ENCODE measurements around the gene CKAP2L. TPM values are rescaled to one million over a fixed set of nuclear protein-coding genes. Genes with fewer than 3 reads are reported as not detected.

The CKAP2L gene
- total RNA-seq, 4 donors from 2014 or later = 1.7 to 9.1 (median 3.2) TPM

DNA sequence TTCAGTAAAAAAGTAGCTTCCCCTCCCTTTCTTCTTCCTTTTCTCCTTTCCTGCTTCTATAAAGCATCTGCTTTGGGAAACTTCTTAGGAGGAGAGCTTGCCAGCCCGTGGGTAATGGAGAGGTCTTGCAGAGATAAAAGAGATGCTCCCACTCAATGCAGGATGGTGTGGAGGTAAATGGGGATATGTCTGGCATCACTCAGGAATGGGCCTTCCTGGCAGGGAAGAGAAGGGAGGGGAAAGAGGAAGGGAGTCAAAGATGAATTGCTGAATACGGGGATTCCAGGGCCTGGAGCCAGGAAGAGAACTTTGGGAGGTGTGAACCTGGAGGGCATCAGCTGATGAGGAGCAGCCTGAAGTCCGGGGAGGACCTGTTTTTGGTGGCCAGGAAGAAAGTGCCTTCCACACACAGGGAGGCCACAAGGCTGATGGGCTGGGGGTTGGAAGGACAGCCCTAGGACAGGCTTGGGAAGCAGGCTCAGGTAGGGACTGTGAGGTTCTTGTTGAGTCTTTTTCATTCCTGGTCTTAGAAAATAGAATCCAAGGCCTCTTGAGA lies 46.9 kb upstream of the CKAP2L start:
- H3K27ac ChIP-seq = no peak overlapping the region
- peaks cover 33% of the 10 kb centered on the region for H3K4me1 ChIP-seq
- TF ChIP-seq POLR2A (IDR thresholded peaks at IDR 0.05) = no peak
- no peak for TF ChIP-seq EP300 (IDR thresholded peaks at IDR 0.05)
- TF ChIP-seq POLR2AphosphoS5 (IDR thresholded peaks at IDR 0.05) = no peak
- TF ChIP-seq CTCF (IDR thresholded peaks at IDR 0.05) = no peak
- WGBS = 68% methylated on average over 3 of the region's 3 CpGs
- no peak for DNase-seq (ENCODE audit: low spot score in 2 of 2)
- no peaks in the 10 kb centered on the region for H3K27me3 ChIP-seq
- no peaks in the 10 kb centered on the region for H3K36me3 ChIP-seq
- no peak overlapping the region for H3K4me3 ChIP-seq
- no peaks in the 10 kb centered on the region for H3K9me3 ChIP-seq

DNA sequence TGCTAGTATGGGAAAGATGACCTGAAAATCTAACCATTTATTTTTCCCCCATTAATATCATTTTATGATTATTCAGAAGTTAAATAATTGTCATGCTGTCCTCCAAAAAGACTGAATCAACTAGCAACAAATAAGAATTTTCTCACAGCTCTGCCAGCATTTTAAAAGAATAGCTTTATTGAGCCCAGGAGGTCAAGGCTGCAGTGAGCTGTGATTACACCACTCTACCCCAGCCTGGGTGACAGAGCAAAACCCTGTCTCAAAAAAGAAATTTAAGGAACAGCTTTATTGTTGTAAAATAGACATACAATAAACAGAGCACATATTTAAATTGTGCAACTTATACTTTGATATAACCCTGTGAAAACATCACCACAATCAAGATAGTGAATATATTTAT lies 44.7 kb upstream of the CKAP2L start:
- no peak overlapping the region for H3K27ac ChIP-seq
- DNase-seq (ENCODE audit: low spot score in 2 of 2) = no peak
- TF ChIP-seq POLR2AphosphoS5 (IDR thresholded peaks at IDR 0.05) = no peak
- H3K4me1 ChIP-seq = peaks cover 30% of the 10 kb centered on the region
- no peaks in the 10 kb centered on the region for H3K36me3 ChIP-seq
- no peaks in the 10 kb centered on the region for H3K9me3 ChIP-seq
- no peak overlapping the region for H3K4me3 ChIP-seq
- H3K27me3 ChIP-seq = no peaks in the 10 kb centered on the region

DNA sequence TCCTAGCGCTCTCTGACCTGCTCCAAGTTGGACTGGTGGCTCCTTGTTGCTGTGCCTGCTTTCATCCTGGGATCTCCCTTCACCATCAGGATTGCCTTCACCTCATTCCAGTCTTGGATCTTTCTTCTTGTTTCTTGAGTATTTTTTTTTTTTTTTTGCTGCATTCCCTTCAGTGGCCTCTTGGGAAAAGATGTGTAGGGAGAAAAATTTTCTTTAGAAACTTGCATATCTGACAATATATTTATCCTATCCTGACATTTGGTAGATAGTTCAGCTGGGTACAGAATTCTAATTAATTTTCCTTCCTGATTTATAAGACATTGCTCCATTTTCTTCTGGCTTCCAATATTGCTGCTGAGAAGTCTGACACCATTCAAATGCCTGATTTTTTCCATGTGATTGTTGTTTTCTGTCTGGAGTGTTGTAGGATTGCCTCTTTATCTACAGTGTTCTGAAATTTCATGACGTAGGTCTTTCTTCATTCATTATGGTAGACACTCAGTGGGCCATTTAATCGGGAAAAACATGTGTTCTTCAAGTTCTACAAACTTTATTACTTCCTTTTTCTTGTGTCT lies 42.9 kb upstream of the CKAP2L start:
- TF ChIP-seq POLR2A (IDR thresholded peaks at IDR 0.05) (no peak), CTCF (IDR thresholded peaks at IDR 0.05) (no peak), EP300 (IDR thresholded peaks at IDR 0.05) (no peak), POLR2AphosphoS5 (IDR thresholded peaks at IDR 0.05) (no peak)
- Histone ChIP-seq H3K27ac (no peak overlapping the region), H3K4me3 (no peak overlapping the region), H3K36me3 (no peaks in the 10 kb centered on the region), H3K9me3 (no peaks in the 10 kb centered on the region), H3K27me3 (no peaks in the 10 kb centered on the region), H3K4me1 (peaks cover 12% of the 10 kb centered on the region)
- WGBS = 94% methylated on average over 3 of the region's 3 CpGs
- DNase-seq (ENCODE audit: low spot score in 2 of 2) = no peak

GRCh38 chr2:112805542-112805941 lies 41.1 kb upstream of the CKAP2L start:
- Histone ChIP-seq H3K36me3 (no peaks in the 10 kb centered on the region), H3K9me3 (no peaks in the 10 kb centered on the region), H3K4me1 (peaks cover 4% of the 10 kb centered on the region), H3K27ac (no peak overlapping the region), H3K27me3 (no peaks in the 10 kb centered on the region), H3K4me3 (no peak overlapping the region)
- WGBS = 45% methylated on average over 11 of the region's 11 CpGs
- TF ChIP-seq CTCF (IDR thresholded peaks at IDR 0.05) (no peak), EP300 (IDR thresholded peaks at IDR 0.05) (no peak)
- DNase-seq (ENCODE audit: low spot score in 2 of 2) = no peak

DNA sequence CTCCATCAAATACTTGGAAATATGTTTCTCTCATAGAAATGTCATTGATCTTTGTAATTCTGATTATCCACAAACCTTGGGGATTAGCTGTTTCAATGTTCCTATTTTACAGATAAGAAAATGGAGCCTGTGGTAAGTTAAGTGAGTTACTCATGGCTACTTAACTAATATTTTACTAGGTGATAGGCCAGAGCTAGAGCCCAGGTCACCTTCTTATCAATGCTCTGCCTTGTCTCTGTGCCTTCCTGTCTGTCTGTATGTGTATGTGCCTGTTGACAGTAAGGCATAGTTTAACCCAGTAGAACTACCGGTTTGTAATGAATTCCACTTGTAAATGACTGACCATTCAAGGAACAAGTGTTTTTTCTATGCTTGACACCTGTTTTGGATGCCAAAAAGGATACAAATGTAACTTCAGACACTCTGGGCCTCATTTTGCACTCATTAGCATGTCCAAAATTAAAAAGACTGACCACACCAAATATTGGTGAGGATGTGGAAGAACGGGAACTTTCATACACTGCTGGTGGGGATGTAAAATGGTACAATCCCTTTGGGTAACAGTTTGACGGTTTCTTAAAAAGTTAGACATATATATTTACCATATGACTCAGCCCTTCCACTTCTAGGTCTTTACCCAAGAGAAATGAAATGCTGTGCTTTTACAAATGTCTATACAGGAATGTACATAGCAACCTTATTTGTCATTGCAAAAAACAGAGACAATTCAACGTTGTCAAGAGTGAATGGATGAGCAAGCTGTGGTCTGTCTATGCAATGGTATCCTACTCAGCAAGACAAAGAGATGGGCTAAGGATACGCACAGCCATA lies 39.5 kb upstream of the CKAP2L start:
- H3K4me3 ChIP-seq = no peak overlapping the region
- peaks cover 4% of the 10 kb centered on the region for H3K4me1 ChIP-seq
- WGBS = 73% methylated on average over 5 of the region's 5 CpGs
- no peak overlapping the region for H3K27ac ChIP-seq
- no peaks in the 10 kb centered on the region for H3K27me3 ChIP-seq
- DNase-seq (ENCODE audit: low spot score in 2 of 2) = no peak
- H3K9me3 ChIP-seq = no peaks in the 10 kb centered on the region
- no peaks in the 10 kb centered on the region for H3K36me3 ChIP-seq
- TF ChIP-seq POLR2A (IDR thresholded peaks at IDR 0.05) (no peak), EP300 (IDR thresholded peaks at IDR 0.05) (no peak), CTCF (IDR thresholded peaks at IDR 0.05) (no peak), POLR2AphosphoS5 (IDR thresholded peaks at IDR 0.05) (no peak)

Data from suprapubic skin (tissue), 4 donors.